Activated CD8-positive, alpha-beta T cell treated with anti-CD3 and anti-CD28 coated beads for 36 hours (primary cell): ENCODE data around the gene TNFAIP6. TPM values are rescaled to one million over a fixed set of nuclear protein-coding genes. Genes with fewer than 3 reads are reported as not detected.

Experiments
- ATAC-seq: fragments of 200-7000 bp; cut with Tn5 transposase; one replicate; pipeline ENCODE4 v1.10.0; 2021; ENCODE audit warnings: mild to moderate bottlenecking, moderate library complexity
- CTCF ChIA-PET: fragments of 350-600 bp; sonication (Branson Sonifier 250); formaldehyde crosslinking; loops from one replicate; lab custom pipeline; 2021; ENCODE audit warnings: antibody characterized with exemption; lab: Charles Lee
- POLR2A ChIA-PET: fragments of 350-600 bp; sonication (Branson Sonifier 250); formaldehyde crosslinking; loops from one replicate; lab custom pipeline; 2021; ENCODE audit warnings: antibody characterized with exemption; lab: Charles Lee
- DNase-seq: peaks from one replicate; pipeline ENCODE4 v3.0.0-alpha.2; 2020
- H3K27ac Mint-ChIP-seq: one replicate; pipeline ENCODE4 v1.8.0; 2021; ENCODE audit warnings: mild to moderate bottlenecking, mixed read lengths
- H3K27me3 Mint-ChIP-seq: one replicate; pipeline ENCODE4 v1.8.0; 2021; ENCODE audit warnings: mixed read lengths
- H3K36me3 Mint-ChIP-seq: one replicate; pipeline ENCODE4 v1.8.0; 2021; ENCODE audit warnings: low read depth, mixed read lengths
- H3K4me1 Mint-ChIP-seq: one replicate; pipeline ENCODE4 v1.8.0; 2021; ENCODE audit warnings: low read depth, mixed read lengths
- H3K4me3 Mint-ChIP-seq: one replicate; pipeline ENCODE4 v1.8.0; 2021; ENCODE audit warnings: mild to moderate bottlenecking, moderate library complexity, mixed read lengths
- H3K9me3 Mint-ChIP-seq: one replicate; pipeline ENCODE4 v1.8.0; 2021; ENCODE audit warnings: mixed read lengths
- CTCF ChIP-seq: fragments of 200-600 bp; IDR thresholded peaks from one replicate; pipeline ENCODE4 v1.8.0; 2022; ENCODE audit warnings: antibody characterized with exemption, mild to moderate bottlenecking
- intact Hi-C: fragments of 100-400 bp; cut with micrococcal nuclease; formaldehyde crosslinking; loops from one replicate; pipeline ENCODE4 v1.10.0; 2022
- total RNA-seq, 2 experiments: library from RNA; stranded (reverse); gene quantifications; one replicate each; pipeline ENCODE4 v1.2.3, GENCODE V29; 2021

The TNFAIP6 gene
- total RNA-seq, 2 experiments from 2014 or later, result not detected

- Mint-ChIP-seq H3K9me3 (no peaks in the 10 kb centered on the region), H3K4me1 (peaks cover 4% of the 10 kb centered on the region), H3K27ac (no peak overlapping the region), H3K4me3 (no peak overlapping the region), H3K36me3 (no peaks in the 10 kb centered on the region), H3K27me3 (no peaks in the 10 kb centered on the region)
- ChIA-PET CTCF (no interaction called here), POLR2A (no interaction called here)
- intact Hi-C loops, result no loop called here
- ATAC-seq (no peak), DNase-seq (no peak)
- TF ChIP-seq CTCF, result no peak
Observed at GRCh38 chr2:151380580-151381235, 23.3 kb downstream of the TNFAIP6 start.

- ChIA-PET POLR2A (no interaction called here), CTCF (no interaction called here)
- Mint-ChIP-seq H3K27me3 (no peaks in the 10 kb centered on the region), H3K9me3 (no peaks in the 10 kb centered on the region), H3K36me3 (no peaks in the 10 kb centered on the region), H3K4me1 (peaks cover 4% of the 10 kb centered on the region), H3K27ac (no peak overlapping the region), H3K4me3 (no peak overlapping the region)
- no peak for ATAC-seq
- DNase-seq, result no peak
- intact Hi-C loops, result no loop called here
- no peak for TF ChIP-seq CTCF
Observed at GRCh38 chr2:151381266-151381665, 23.9 kb downstream of the TNFAIP6 start.

GRCh38 chr2:151388011-151388410 lies 30.6 kb downstream of the TNFAIP6 start:
- intact Hi-C loops, result no loop called here
- ChIA-PET POLR2A (no interaction called here), CTCF (no interaction called here)
- H3K9me3 Mint-ChIP-seq, result no peaks in the 10 kb centered on the region
- H3K27ac Mint-ChIP-seq, result no peak overlapping the region
- no peaks in the 10 kb centered on the region for H3K4me1 Mint-ChIP-seq
- H3K27me3 Mint-ChIP-seq, result peaks cover 1% of the 10 kb centered on the region
- no peaks in the 10 kb centered on the region for H3K36me3 Mint-ChIP-seq
- ATAC-seq, result no peak
- TF ChIP-seq CTCF, result no peak
- no peak overlapping the region for H3K4me3 Mint-ChIP-seq
- no peak for DNase-seq

- intact Hi-C loops, result no loop called here
- H3K36me3 Mint-ChIP-seq, result no peaks in the 10 kb centered on the region
- no peaks in the 10 kb centered on the region for H3K9me3 Mint-ChIP-seq
- no peaks in the 10 kb centered on the region for H3K4me1 Mint-ChIP-seq
- H3K27me3 Mint-ChIP-seq, result peaks cover 1% of the 10 kb centered on the region
- CTCF ChIA-PET, result no interaction called here
- ATAC-seq (no peak), DNase-seq (no peak)
- POLR2A ChIA-PET, result no interaction called here
- TF ChIP-seq CTCF, result no peak
- no peak overlapping the region for H3K4me3 Mint-ChIP-seq
- H3K27ac Mint-ChIP-seq, result no peak overlapping the region
Observed at GRCh38 chr2:151391436-151391835, 34.0 kb downstream of the TNFAIP6 start.

GRCh38 chr2:151394509-151394908 lies 37.1 kb downstream of the TNFAIP6 start:
- H3K36me3 Mint-ChIP-seq, result no peaks in the 10 kb centered on the region
- H3K27me3 Mint-ChIP-seq, result peaks cover 1% of the 10 kb centered on the region
- H3K9me3 Mint-ChIP-seq, result no peaks in the 10 kb centered on the region
- no peak overlapping the region for H3K4me3 Mint-ChIP-seq
- POLR2A ChIA-PET, result no interaction called here
- ATAC-seq (no peak), DNase-seq (no peak)
- no peaks in the 10 kb centered on the region for H3K4me1 Mint-ChIP-seq
- no peak overlapping the region for H3K27ac Mint-ChIP-seq
- TF ChIP-seq CTCF, result no peak
- intact Hi-C loops, result no loop called here
- CTCF ChIA-PET, result no interaction called here
